Progenitor cell of endocrine pancreas (in vitro differentiated cells): ENCODE data around the gene PRKAG1. TPM values are rescaled to one million over a fixed set of nuclear protein-coding genes. Genes with fewer than 3 reads are reported as not detected.
A peak's percentile ranks its signal among the peaks of the same experiment; 100 is the strongest.

Experiments used
- DNase-seq: peaks from one replicate; pipeline ENCODE4 v3.0.0; 2021; ENCODE audit warnings: low spot score; ENCODE audit not compliant: unreplicated experiment
- H3K27ac Mint-ChIP-seq: 2 replicates; pipeline ENCODE4 v1.8.0; 2021; ENCODE audit warnings: mild to moderate bottlenecking, moderate library complexity, mixed read lengths
- H3K27me3 Mint-ChIP-seq: 2 replicates; pipeline ENCODE4 v1.8.0; 2021; ENCODE audit warnings: mixed read lengths
- H3K36me3 Mint-ChIP-seq: 2 replicates; pipeline ENCODE4 v1.8.0; 2022; ENCODE audit warnings: mixed read lengths; ENCODE audit not compliant: insufficient read depth
- H3K4me1 Mint-ChIP-seq: 2 replicates; pipeline ENCODE4 v1.8.0; 2021; ENCODE audit warnings: low read depth, mixed read lengths
- H3K4me3 Mint-ChIP-seq: 2 replicates; pipeline ENCODE4 v1.8.0; 2021; ENCODE audit warnings: low read depth, mild to moderate bottlenecking, moderate library complexity, mixed read lengths
- H3K9me3 Mint-ChIP-seq: 2 replicates; pipeline ENCODE4 v1.8.0; 2021; ENCODE audit warnings: low read depth, mixed read lengths
- total RNA-seq: library from RNA; stranded (reverse); gene quantifications from 2 replicates; pipeline ENCODE4 v1.2.1, GENCODE V29; 2021
- TF ChIP-seq, protein P1 (sequence below): fragments of 200-600 bp; sonication (generic); IDR thresholded peaks from one replicate; pipeline ENCODE4 v1.5.0; 2021; ENCODE audit warnings: antibody characterized with exemption, mild to moderate bottlenecking; ENCODE audit not compliant: unreplicated experiment

Gene PRKAG1
- total RNA-seq, 1 donor from 2014 or later, result 52.7 TPM

DNA sequence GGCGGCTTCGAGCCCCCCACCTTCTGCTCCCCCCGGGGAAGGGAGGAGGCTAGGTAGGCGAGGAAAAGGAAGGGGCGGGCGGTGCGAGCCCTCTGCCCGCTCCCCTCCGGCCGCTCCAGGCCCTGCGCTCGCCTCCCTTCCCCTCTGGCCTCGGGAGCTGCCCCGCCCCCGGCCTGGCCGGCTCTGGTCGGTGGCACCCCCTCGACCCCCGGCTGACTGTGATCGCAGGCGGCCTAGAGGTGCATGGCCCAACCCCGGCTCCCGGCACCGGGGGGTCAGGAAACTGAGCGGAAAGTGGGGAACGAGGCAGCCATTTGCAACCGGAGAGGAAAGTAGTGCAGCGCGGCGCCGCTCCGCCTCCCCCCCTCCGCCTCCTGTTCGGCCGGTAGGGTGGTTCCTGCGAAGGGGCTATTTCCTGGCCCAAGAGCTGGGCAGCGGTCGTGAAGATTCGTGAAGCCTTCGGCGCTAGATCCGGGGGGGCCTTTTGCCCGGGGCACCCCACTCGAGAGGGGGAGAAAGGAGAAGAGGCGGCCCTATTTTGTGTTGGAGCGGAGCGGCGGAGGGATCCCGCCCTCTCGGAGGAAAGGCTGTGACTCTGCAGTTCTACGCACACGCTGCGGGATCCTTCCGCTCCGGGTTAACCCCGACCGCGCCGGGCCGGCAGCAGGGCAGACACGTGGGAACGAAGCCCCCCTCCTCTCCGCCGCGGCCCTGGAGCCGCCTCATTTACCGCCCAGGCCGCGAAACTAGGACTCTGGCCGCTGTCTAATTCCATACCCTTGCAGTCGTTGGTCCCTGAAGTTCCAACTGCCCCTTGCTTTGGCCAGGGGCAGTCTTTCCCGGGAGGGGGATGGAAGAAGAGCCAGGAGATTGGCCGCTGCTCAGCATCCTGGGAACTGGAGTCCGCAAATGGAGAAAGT lies 41.9 kb upstream of the PRKAG1 start, which contains the start of gene KMT2D:
TSS of gene KMT2D (minus strand) at position 558 of the 920 bp plus-strand sequence. CDS start 5,470 bp downstream, outside the sequence.
- H3K27me3 Mint-ChIP-seq, result no peaks in the 10 kb centered on the region
- no peaks in the 10 kb centered on the region for H3K36me3 Mint-ChIP-seq
- peak; percentile 85 for DNase-seq
- H3K4me3 Mint-ChIP-seq, result peak within 1 kb of the TSS; percentile 96
- no peaks in the 10 kb centered on the region for H3K9me3 Mint-ChIP-seq
- H3K4me1 Mint-ChIP-seq, result peaks cover 41% of the 10 kb centered on the region
- H3K27ac Mint-ChIP-seq, result peak within 1 kb of the TSS; percentile 100
- TF ChIP-seq, protein P1, sequence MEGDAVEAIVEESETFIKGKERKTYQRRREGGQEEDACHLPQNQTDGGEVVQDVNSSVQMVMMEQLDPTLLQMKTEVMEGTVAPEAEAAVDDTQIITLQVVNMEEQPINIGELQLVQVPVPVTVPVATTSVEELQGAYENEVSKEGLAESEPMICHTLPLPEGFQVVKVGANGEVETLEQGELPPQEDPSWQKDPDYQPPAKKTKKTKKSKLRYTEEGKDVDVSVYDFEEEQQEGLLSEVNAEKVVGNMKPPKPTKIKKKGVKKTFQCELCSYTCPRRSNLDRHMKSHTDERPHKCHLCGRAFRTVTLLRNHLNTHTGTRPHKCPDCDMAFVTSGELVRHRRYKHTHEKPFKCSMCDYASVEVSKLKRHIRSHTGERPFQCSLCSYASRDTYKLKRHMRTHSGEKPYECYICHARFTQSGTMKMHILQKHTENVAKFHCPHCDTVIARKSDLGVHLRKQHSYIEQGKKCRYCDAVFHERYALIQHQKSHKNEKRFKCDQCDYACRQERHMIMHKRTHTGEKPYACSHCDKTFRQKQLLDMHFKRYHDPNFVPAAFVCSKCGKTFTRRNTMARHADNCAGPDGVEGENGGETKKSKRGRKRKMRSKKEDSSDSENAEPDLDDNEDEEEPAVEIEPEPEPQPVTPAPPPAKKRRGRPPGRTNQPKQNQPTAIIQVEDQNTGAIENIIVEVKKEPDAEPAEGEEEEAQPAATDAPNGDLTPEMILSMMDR, result peak; percentile 39

DNA sequence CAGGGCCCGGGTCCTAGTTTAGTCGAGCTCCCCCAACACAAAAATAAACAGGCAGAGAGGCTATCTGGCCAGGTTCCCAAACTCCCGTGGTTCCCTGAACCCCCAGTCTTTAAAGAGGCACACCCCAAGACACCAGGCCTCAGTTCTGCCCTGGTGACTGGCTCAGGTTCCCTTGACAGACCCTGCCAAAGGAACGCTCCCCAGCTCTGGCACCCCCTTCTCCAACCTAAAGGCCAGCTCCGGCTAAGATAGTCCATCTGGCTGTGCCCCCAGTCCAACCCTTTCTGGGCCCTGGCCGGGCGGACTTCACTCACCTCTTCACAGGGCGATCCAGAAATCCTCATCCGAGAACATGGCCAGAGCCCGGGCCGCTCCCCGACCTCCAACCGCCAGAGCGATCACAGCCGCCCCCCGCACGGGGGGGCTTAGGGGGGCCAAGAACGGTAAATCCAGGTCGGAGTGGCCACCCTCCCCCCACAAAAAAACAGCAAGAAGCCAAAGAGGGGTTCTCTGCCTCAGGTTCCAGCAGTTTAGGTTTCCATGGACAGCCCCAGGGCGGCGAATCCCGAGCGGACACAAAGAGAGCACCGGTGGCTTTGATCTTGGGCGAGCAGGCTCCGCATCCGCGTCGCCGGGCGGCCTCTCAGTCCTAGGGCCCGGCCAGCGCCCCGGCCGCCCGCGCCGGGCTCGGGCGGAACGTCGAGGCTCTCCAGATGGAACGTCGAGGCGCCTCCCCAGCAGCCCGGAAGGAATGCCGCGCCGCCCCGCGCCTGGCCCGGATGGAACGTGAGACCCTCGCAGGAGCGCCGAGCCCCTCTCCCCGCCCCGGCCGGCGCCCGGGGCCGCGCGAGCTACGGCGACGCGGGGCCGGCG lies 41.0 kb upstream of the PRKAG1 start:
- H3K4me1 Mint-ChIP-seq, result peaks cover 45% of the 10 kb centered on the region
- H3K27ac Mint-ChIP-seq, result peak overlapping the region; percentile 97
- no peaks in the 10 kb centered on the region for H3K27me3 Mint-ChIP-seq
- TF ChIP-seq, protein P1, result no peak
- H3K9me3 Mint-ChIP-seq, result no peaks in the 10 kb centered on the region
- H3K4me3 Mint-ChIP-seq, result peak overlapping the region; percentile 96
- peaks cover 6% of the 10 kb centered on the region for H3K36me3 Mint-ChIP-seq
- DNase-seq, result peak; percentile 32

DNA sequence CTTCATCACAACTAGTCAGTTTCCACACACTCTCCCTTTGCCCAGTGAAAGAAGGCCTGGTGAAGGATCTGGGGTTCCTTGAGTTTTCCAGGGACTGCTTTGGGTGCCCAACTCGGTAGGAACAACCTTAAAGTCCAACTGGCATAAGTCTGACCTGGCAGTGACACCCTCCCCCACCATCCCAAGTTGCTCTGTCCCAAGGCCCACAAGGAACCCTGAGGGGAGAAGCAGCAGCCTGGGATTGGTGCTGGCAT lies 40.4 kb upstream of the PRKAG1 start:
- peaks cover 6% of the 10 kb centered on the region for H3K36me3 Mint-ChIP-seq

GRCh38 chr12:49058366-49059044 lies 39.9 kb upstream of the PRKAG1 start:
- Mint-ChIP-seq H3K27me3 (no peaks in the 10 kb centered on the region), H3K36me3 (peaks cover 6% of the 10 kb centered on the region), H3K4me1 (peaks cover 45% of the 10 kb centered on the region), H3K4me3 (peak overlapping the region; percentile 96), H3K27ac (peak overlapping the region; percentile 97), H3K9me3 (no peaks in the 10 kb centered on the region)
- TF ChIP-seq, protein P1, result no peak
- no peak for DNase-seq

More for the DNA sequence above, 40.4 kb upstream of the PRKAG1 start:
- Mint-ChIP-seq H3K27me3 (no peaks in the 10 kb centered on the region), H3K4me3 (peak overlapping the region; percentile 96), H3K27ac (peak overlapping the region; percentile 97), H3K4me1 (peaks cover 45% of the 10 kb centered on the region), H3K9me3 (no peaks in the 10 kb centered on the region)
- TF ChIP-seq, protein P1, result no peak
- no peak for DNase-seq

DNA sequence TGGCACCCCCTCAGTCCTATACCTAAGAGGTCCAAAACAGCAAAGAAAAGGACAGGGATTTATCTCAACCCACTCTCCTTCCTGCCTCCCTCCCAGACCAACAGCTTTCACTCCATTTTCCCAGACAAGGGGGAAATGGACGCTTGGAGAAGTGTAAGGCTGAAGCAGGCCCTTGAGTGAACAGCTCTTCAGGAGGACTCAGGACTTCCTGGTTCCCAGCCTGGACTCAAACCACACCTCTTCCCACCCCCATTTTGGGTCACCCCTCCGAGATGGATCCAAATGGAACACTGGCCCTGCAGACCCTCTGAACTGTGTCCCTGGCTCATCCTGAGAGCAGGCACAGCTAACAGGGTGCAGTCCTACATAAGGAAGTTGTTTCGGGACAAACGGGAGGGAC lies 39.3 kb upstream of the PRKAG1 start:
- H3K4me1 Mint-ChIP-seq, result peaks cover 45% of the 10 kb centered on the region
- H3K36me3 Mint-ChIP-seq, result peaks cover 6% of the 10 kb centered on the region
- H3K27me3 Mint-ChIP-seq, result no peaks in the 10 kb centered on the region
- no peaks in the 10 kb centered on the region for H3K9me3 Mint-ChIP-seq
- peak overlapping the region; percentile 96 for H3K4me3 Mint-ChIP-seq
- DNase-seq, result no peak
- TF ChIP-seq, protein P1, result no peak
- peak overlapping the region; percentile 97 for H3K27ac Mint-ChIP-seq
